Measurements from ENCODE around the gene CSMD2.
A peak's percentile ranks its signal among the peaks of the same experiment; 100 is the strongest.

The CSMD2 gene

GRCh38 chr1:33623811-33624210 lies 541.2 kb downstream of the CSMD2 start:
- DNase-seq: no peak

GRCh38 chr1:33622757-33623156 lies 542.3 kb downstream of the CSMD2 start:
- DNase-seq: no peak

GRCh38 chr1:33618636-33619035 lies 546.4 kb downstream of the CSMD2 start:
- no peak for DNase-seq

GRCh38 chr1:33617451-33617850 lies 547.6 kb downstream of the CSMD2 start:
- DNase-seq: no peak

- DNase-seq: no peak
These were observed 548.2 kb downstream of the CSMD2 start for GRCh38 chr1:33616780-33617179.

- no peak for DNase-seq
These were observed 549.5 kb downstream of the CSMD2 start for GRCh38 chr1:33615546-33615945.

GRCh38 chr1:33610864-33611455 lies 554.1 kb downstream of the CSMD2 start:
- no peak for DNase-seq

GRCh38 chr1:33610391-33610790 lies 554.6 kb downstream of the CSMD2 start:
- no peak for DNase-seq

GRCh38 chr1:33609739-33610138 lies 555.3 kb downstream of the CSMD2 start:
- DNase-seq: no peak

- DNase-seq: no peak
These were observed 556.1 kb downstream of the CSMD2 start for GRCh38 chr1:33608825-33609400.

GRCh38 chr1:33607444-33608005 lies 557.5 kb downstream of the CSMD2 start:
- no peak for DNase-seq

GRCh38 chr1:33606272-33606671 lies 558.8 kb downstream of the CSMD2 start:
- no peak for DNase-seq

- no peak for DNase-seq
These were observed 562.8 kb downstream of the CSMD2 start for GRCh38 chr1:33602271-33602670.

- no peak for DNase-seq
These were observed 563.3 kb downstream of the CSMD2 start for GRCh38 chr1:33601751-33602150.

- no peak for DNase-seq
These were observed 565.4 kb downstream of the CSMD2 start for GRCh38 chr1:33599516-33600115.

- DNase-seq: no peak
These were observed 576.3 kb downstream of the CSMD2 start for GRCh38 chr1:33588726-33589125.

- no peak for DNase-seq
These were observed 578.2 kb downstream of the CSMD2 start for GRCh38 chr1:33586795-33587194.

GRCh38 chr1:33586106-33586505 lies 578.9 kb downstream of the CSMD2 start:
- DNase-seq: peak; percentile 42

GRCh38 chr1:33583567-33583966 lies 581.5 kb downstream of the CSMD2 start:
- no peak for DNase-seq

GRCh38 chr1:33578557-33579448 lies 586.2 kb downstream of the CSMD2 start:
- DNase-seq: no peak

GRCh38 chr1:33577663-33578062 lies 587.4 kb downstream of the CSMD2 start:
- no peak for DNase-seq

- DNase-seq: no peak
These were observed 588.0 kb downstream of the CSMD2 start for GRCh38 chr1:33576821-33577599.

Data from EL (cell line).